Glomerular visceral epithelial cell (primary cell): ENCODE results near the gene HOXA2.
A peak's percentile ranks its signal among the peaks of the same experiment; 100 is the strongest.

Source experiments
- DNase-seq: peaks from one replicate; pipeline ENCODE4 v3.0.0-alpha.2; 2016; ENCODE audit errors: extremely low spot score

The HOXA2 gene

DNA sequence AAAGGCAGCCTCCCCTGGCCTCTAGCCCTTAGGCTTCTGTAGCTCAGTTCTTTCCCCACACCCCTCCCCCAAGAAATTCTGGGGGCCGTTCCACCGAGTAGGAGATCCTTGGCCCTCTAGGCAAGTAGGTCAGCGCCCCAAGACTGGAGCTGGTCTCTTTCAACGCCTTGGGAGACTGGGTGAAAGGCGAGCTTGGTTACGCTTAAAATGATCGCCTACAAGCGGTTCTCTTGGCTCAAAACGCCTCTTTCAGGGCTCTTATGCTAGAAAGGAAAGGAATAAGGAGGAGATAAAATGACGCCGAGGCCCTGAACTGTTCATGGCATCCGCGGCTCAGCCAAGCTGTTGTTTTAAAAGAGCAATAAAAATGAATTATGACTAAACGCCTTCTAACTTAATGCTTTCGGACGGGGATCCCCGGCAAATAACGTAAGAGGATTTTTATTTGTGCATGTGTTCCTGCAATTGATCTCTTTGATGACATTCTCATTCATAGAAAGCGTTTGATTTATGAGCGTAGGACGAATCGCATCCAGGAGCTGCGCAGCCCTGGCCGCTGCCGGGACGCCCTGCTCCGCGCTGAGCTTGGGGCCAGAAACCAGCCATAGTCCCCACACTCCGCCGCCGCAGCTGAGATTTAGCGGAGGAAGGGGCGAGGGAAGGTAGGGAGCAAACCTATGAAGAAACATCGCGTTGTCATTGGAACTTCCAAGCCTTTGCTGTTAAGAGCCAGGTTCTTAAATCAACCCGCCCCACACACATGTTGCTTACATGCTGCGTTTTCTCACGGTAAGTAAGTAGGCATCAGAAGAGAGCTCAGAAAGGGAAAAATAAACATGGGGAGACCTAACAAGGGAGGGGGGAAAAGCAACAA, 3.7 kb downstream of the HOXA2 start:
- peak; percentile 54 for DNase-seq

DNA sequence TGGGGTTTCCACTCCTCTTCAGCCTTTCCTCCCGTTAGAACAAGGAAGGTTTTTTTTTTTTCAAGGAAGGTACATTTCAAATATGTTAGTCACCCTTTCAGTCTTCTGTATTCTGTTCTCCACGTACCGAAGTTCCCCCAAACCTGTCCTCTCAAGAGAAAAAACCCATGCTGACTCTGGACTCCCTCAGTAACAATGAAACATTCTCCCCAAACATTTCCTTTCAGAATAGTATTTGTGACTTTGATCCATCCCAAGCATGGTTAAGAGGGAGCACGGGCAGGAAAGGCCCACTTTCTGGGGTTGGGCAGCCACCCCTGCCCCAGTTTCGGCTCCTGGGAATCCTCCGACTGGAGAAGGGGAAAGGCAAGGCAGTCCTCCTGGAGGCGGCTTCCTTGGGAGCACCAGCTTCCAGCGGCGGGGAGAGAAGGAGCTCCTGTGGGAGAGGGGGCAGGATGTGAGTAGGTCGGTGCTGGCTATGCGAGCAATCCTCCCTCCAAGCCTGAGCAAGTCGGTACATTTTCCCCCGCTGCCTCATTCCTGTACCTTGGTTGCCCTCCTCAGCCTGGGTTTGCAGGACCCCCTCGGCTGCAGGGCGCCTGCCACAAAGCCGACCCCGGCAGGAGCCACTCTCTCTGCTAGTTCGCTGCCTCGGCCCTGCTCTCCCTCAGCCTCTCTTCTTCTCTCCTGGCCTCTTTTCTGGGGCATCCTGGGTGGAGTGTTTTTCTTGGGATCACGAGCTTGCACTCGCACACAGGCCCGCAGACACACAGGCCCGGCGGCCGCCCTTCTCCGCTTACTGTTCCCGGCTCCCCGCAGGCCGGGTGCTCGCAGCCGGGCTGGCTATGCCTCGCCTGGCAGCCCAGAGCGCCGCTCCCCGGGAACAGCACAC, 4.6 kb downstream of the HOXA2 start:
- DNase-seq: peak; percentile 47

DNA sequence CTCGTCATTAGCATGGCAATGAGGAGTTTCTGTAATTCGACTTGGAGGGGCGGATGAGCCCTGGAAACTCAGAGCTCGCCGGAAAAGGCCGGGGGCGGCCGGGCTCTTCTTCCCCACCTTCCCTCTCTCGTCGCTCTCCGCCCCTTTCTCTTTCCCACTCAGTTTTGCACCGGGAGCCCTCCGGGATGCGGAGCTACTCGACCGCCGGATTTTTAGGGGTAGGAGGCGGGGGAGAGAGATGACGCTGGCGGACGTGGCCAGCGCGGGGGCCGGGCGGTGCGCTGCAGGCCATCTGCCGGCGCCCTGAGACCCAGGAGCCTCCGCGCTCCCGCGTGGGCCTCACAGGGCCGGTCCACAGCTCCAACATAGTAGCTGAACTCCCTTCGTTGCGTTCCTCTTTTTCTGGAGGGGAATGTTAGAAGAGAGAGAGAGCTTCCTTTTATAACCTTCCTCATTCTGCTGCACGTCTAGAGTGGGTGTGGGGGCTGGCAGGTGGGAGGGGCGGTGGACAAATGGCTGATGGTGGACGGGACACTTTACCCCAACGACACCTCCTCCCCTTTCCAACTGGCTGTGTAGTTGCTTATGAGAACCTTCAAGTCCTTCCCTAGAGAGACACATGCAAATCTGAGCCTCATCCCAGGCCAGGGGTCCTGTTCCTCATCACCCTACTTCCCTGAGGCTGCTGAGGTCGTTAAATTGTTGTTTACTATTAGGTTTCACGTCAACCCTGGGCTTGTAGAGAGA, 5.5 kb downstream of the HOXA2 start:
- DNase-seq: peak; percentile 47

DNA sequence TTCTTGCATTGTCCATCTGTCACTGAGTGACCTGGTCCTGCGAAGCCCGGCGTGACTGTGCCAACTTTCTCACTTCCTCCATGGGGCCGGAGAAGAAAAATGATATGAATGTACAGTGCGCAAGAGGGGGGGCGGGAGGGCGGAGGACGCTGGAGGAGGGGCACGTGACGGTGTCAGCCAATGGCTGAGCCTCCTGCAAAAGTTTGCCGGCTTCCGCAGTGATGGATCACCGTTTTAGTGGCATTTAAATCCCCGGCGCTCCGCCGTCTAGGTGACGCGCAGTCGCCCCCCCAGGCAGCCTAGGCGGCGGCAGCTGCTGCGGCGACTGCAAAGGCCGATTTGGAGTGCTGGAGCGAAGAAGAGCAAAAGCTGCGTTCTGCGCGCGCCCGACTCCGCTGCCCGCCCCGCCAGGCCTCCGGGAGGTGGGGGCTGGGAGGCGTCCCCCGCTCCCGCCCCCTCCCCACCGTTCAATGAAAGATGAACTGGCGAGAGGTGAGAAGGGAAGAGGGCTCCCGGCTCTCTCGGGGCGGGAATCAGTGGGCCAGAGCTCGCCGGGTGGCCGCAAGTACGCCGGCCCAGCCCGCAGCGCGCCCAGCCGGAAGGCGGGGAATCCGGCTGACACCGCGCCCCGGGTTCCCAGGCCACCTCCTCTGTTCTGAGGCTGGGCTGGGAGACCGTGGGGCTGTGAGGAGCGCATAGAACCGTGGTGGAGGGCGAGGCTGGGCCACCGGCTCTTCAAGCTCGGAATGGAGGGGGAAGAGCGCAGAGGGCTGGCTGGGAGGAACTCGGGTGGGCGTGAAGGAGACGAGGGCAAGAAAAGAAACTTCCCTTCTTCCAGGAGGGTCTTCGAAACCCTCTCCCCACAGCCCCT, 6.4 kb downstream of the HOXA2 start, which contains the start of gene HOXA1:
Gene HOXA1, minus strand, starts transcription at position 104 of the 871 bp plus-strand sequence. Its CDS starts 88 bp downstream, at position 16.
- DNase-seq: peak; percentile 96

DNA sequence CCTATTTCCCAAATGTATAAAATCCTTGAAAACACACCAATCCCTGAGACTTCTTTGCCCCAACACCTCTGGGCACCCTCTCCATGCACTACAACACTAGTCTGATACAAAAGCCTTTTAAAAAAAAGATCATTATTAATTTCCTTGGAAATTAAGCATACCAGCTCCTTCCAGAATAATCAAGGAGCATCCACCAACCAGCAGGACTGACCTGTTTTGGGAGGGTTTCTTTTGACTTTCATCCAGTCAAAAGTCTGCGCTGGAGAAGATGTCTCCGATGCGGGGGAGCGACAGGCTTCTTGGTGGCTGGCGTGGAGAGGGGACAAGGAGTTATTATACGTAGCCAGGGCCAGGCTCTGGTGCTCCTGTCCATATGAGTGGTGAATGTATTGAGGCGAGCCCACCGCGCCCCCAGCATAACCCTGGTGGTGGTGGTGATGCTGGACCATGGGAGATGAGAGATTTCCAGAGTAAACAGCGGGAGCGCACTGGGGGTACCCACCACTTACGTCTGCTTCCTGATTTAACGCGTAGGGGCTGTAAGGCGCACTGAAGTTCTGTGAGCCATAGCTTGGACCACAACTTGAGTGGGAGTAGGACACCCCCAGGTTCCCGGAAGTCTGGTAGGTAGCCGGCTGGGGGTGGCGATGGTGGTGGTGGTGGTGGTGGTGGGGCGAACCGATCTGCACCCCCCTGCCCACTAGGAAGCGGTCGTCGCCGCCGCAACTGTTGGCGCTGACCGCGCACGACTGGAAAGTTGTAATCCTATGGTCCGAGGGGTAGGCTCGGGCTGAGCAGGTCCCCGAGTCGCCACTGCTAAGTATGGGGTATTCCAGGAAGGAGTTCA, 7.2 kb downstream of the HOXA2 start:
- DNase-seq: no peak

DNA sequence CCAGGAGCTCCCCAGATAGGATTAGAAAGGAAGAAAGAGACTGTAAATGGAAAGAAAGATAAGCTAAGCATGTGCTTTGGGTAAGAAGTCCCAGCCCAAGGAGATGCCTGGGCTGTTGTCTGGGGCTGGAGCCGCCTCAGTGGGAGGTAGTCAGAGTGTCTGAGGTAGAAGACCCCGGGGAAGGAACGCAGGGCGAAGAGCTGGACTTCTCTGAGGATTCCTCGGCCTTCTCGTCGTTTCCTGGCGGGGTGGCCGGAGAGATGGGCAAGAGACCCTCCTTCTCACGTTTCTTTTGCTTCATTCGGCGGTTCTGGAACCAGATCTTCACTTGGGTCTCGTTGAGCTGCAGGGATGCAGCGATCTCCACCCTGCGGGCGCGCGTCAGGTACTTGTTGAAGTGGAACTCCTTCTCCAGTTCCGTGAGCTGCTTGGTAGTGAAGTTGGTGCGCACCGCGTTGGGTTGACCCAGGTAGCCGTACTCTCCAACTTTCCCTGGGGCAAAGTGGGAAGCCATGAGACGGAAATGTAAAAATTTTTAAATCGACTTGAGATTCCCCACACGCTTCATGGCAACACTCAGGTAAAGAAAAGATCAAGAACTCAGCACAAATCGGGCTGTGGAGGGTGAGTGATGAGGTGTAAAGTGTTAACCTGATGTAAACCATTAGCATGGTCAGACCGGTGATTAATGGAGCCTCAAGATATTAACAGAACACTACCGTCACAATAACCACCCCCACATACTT, 8.0 kb downstream of the HOXA2 start:
- no peak for DNase-seq

DNA sequence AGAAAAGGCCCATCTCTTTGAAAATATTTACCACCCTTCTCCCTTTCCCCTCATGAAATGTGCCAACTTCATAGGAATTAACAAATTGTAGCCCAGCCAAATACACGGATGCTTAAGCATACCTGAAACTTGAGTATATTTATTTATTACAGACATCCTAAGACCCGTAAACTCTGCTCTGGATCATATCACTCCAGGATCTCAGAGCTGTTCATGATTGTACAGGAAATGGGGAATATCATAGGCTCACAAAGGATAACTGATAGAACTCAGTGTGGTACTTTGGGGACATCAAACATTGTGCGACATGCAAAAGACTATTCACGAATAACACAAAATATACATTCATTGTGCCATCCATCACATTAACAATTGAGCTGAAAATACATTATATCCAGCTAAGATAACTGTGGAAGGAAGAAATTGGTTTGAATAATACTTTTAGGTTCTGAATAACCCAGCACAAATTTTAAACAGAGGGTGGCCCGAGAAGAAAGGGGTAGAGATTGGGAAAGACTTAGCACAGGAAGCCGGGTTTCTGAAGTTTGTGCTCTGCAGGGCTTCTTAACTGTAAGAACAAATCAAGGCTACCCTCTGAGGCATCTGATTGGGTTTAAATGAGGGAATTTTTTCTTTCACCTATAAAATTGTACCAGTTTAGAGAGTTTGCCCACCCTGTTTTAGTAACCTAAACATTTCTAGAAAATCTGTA, 9.1 kb downstream of the HOXA2 start:
- DNase-seq: no peak

DNA sequence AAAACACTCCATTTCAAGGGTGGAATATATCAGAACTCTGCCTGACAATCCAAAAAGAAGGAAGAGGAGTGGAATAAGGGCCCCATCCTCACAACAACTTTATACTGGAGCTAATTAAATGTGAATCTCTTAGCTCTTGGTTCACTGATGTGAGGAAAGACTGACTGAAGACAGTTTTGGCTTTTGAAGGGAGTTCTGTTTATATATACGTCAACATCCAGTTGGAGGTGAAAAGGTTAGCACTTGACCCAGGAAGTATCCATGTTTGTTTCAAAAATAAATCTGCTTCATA, 9.7 kb downstream of the HOXA2 start:
- no peak for DNase-seq

DNA sequence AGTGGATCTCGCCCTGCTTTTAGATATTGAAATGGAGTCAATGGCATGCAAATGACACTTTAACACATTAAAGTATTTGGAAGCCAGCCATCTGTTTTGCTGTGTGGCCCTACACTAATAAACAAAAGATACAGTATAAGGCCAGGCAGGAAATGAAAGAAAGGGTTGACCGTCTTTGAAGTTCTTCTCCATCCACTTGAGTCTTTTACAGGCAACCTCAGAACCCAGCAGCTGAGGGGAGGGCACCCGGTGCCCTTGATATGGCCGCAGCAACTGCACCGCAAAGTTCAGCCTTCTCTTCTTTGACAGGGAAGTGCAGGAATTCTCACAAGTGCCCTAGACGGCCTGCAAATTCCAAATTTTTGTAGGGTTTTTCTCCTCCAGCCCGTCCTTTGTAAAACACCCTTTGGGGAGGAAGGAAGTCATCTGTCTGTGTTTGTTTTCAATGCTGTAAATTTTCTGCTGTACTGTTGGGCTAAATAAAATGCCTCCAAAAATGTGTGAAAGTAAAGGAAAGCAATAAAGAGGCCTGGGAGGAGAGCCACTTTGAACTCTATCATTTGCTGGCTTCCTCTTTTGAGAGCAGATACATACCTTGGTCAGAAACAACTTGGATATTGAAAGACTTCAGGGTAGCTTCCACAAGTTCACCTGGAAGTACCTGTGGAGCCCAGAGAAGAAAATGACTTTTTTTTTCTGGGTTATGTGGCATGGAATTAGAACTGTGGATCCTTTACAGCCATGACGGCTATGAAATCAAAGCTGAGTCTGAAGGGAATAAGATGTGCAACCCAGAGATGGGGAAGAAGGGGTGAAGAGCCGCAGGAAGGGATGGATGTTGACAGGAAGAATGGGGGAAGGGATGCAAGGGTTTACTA, 10.3 kb downstream of the HOXA2 start:
- DNase-seq: no peak

DNA sequence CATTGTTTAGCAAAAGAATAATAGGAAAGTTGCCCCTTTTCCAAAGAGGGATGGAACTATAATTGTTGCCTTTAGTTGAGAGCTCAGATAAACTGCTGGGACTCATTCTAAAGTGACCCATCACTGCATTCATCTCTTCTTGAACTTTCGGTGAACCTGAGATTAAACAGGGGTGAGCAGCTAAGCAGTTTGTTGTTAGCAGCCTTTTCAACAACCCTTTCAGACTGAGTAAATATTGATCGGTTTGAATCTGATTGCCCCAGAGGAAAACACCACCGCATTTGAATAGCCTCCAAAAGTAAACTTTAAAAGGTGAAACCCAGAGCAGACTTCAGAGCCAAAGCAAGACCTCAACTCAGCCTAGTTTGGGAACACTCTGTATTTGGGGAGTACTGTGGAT, 11.4 kb downstream of the HOXA2 start:
- no peak for DNase-seq

DNA sequence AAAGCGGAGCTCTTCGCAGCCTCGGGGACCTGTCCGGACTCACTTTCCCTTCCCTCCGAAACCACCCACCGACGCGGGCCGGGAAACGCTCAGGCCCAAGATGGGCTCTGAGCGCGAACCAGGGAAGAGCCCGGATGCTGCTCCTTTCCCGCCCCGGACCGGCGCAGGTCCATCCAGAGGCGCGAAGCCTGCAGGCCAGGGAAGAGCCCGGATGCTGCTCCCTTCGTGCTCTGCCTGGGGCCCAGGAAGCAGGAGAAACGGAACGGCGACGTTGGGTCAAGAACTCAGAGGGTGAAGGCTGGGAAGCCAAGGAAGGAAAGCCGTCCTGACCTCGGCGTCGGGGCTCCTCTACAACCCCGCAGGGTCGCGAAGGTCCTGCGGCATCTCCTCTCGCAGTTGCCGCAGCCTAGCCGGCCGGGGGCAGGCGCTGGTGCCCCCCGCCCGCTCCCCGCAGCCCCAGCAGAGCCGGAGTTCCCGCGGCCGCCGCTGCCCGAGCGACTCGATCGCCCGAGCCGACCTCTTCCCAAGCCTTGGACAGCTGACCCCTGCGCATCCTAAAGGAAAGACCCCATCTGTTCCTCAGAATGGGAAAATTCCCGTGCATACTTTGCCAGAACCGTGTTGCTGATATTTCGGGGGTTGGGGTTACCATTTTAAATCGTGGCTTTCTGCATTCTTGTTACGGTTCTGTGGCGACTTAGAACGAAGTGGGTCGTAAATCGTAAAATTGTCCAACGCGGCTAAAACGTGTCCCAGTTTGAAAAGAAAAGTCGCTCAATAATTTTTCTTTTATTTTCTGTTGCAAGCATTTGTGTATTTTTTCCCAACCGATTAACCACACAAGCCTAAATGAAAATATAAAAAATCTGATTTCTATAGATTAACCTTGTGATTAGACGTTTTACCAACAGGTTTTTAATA, 14.2 kb downstream of the HOXA2 start:
- DNase-seq: no peak

DNA sequence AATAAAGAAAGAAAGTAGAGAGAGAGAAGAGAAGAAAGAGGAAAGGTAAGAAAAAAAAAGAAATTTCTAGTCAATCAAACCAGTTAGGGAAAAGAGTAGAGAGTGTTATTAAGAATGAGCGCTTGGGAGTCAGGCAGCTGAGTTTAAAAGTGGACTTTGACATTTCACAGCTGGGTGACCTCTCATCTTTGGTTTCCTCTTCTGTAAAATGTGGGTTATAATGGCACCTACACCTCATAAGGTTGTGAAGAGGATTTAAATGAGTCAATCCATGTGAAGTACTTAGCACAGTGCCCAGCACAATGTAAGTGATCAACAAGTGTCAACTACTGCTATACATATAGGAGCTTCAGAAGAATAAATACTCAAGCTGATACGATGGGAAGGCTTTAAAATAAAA, 18.8 kb downstream of the HOXA2 start:
- no peak for DNase-seq

DNA sequence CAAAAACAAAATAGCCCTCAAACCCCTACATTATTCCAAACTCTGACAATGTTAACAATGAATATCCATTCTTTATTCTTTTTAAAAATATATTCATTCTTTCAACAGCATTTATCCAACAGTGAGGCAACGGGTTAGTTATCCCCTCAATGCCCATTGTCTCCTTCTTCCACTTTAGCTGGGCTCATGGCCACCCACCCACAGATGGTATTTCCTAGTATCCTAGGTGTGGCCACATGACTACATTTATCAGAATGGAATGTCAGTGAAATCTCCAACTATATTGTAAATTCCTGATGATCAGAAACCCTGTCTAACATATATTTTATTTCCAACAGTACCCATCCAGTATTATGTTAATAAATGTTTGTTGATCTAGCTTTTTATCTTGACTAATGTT, 20.3 kb downstream of the HOXA2 start:
- DNase-seq: no peak

DNA sequence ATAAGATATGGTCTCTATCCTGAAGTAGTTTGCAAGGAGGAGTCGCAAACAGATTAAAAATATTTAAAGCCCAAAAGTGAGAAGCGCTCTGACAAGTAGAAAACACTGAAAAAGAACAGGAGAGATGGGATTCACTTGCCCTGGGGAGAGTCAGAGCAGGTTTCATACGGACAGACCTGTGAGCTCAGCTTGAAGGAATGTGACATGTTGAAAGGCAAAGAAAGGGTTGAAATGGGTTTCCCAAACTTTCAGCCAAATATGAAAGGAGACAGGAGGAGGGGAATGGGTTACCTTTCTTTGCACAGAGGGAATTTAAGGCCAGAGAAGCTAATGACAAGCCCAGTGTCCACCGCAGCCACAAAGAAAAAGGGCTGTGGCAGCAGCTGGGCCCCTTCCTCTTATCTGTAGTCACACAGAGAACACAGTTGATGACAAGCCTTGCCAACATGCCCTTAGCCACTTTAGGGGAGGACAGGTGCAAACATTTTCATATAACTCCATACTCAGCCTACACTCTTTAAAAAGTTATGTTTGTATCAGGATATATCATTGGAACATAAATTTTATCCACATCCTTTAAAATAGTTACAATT, 21.5 kb downstream of the HOXA2 start:
- DNase-seq: peak; percentile 40

DNA sequence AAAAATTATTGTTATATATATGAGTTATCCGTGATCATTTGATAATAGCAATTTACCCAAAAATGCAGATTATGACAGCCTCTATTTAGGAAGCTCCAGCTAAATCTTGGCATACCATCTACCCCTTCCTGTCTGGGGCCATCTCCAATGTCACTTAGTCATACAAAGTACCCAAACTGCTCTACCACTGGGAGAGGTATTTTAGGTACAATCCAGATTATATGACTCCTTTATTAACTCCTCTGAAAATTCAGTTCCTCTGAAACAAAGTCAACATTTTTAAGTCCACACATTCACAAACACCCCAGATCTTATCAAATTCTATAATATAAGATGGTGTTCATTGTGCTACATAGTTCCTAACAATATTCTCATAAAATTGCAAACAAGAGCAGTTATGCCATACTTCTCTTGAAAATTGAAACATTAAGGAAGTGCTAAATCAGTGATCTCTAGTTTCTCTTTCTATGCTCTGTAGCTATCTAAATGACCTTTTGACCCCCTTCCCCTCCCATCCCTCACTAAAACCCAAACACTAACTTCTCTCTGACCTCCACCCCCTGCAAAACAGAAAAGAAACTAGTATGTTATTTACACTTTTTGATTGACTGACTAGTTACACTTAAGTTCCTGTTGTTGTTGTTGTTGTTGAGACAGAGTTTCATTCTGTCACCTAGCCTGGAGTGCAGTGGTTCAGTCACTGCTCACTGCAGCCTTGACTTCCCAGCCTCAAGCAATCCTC, 23.1 kb downstream of the HOXA2 start:
- DNase-seq: no peak
